HG02642 (cell line): ENCODE results near the gene CDH26.
"Not testable (repeated sequence)": the region's sequence is repeated elsewhere in the genome, so short reads cannot be mapped to it uniquely, and the experiment has no call there.

Experiments
- ATAC-seq: cut with Tn5 transposase; IDR thresholded peaks from one replicate; pipeline ENCODE4 v1.9.1; 2021; ENCODE audit warnings: mild to moderate bottlenecking; ENCODE audit not compliant: unreplicated experiment, poor library complexity

The CDH26 gene

GRCh38 chr20:59940129-59940955 is 17.9 kb upstream of the CDH26 start, which contains the start of the genes FAM217B and PPP1R3D:
Gene FAM217B (plus strand): TSS chr20:59940389. CDS start chr20:59943944, 3,555 bp downstream.
Gene PPP1R3D (minus strand): TSS chr20:59940305. CDS start chr20:59939931, 374 bp downstream.
- peak; percentile 94 for ATAC-seq

GRCh38 chr20:59940956-59941294 is 17.3 kb upstream of the CDH26 start:
- ATAC-seq = no peak

DNA sequence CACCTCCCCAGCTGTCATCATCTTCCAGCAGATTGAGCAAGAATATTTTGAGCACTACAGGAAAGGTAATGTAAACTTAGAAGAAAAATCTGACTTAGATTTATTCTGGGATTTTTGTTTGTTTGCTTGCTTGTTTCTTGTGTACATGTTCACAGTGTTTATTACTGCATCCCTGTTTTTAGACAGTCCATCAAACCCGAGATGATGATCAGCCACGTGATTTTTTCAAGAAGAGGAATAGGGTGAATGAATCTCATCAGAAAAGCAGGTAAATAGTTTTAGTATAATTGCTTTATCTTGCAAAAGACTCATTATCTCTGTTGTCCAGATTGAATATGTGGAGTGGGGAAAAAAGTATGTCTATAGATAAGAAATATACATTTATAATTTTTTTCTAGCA is 16.0 kb upstream of the CDH26 start:
- ATAC-seq = no peak

DNA sequence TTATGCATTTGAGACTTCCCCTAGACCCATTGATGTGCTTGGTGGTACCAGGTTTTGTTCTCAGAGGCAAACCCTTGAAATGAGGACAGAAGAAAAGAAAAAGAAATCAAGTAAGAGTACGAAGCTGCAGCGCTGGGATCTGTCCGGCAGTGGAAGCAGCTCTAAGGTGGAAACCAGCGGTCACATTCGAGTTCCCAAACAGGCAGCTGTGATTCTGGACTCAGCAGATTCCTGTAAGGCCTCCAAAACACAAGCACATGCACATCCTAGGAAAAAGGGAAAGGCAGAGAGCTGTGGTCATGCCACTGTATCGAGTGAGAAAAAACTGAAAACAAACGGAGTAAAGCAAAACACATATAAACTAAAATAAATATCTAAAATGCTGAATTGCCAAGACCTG is 13.5 kb upstream of the CDH26 start:
- ATAC-seq = no peak

DNA sequence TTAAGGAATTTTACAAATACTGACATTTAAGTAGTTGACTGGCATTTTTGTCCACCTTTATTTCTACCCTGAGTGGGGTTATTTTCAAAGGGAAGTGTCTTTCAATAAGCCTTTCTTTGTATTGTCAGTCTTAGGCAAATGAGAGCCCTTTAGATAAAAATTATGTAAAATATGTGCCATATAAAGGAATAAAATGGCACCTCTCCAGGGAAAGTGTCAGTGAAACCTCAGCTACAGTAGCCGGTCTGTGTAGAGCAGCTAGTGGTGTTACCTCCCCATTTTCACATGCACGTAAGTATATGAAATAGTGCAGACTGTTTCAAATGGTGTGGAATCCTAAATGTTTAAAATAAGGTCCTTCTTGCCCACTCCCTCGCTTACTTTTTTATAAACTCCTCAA is 13.0 kb upstream of the CDH26 start:
- ATAC-seq = no peak

DNA sequence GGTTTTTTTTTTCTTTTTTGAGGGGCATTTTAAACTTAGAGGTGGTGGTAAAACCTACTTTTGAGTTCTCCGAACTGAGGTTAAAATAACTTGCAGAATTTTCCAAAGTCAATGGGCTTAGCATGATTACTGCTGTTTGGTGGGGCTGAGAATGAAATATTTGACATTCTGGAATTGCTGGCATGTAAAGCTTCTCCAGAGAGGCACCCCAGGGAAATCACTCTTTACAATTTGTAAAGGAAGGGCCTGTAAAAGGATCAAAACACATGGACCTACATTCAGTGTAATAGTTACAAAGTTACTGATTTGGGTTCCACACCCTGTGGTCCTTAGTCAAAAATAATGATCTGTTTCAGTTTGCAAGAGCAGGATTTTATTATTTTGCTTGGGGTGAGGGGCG is 12.5 kb upstream of the CDH26 start:
- no peak for ATAC-seq

DNA sequence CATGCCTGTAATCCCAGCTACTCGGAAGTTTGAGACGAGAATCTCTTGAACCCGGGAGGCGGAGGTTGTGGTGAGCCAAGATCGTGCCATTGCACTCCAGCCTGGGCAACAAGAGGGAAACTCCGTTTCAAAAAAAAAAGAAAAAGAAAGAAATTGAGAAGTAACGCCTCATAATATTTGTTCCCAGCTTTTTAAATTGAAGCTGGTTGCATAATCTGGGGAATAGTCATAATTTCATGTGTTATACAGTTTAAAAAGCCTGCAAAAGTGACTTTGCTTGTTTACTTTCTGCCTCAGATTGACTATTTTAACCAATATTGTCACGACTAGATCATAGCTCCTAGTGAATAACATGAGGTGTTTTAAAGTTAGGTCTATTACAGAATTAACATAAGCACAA is 10.8 kb upstream of the CDH26 start:
- ATAC-seq = no peak

GRCh38 chr20:59948212-59948611 is 10.0 kb upstream of the CDH26 start:
- no peak for ATAC-seq

- ATAC-seq = no peak
These were observed 9.1 kb upstream of the CDH26 start for GRCh38 chr20:59948828-59949720.

DNA sequence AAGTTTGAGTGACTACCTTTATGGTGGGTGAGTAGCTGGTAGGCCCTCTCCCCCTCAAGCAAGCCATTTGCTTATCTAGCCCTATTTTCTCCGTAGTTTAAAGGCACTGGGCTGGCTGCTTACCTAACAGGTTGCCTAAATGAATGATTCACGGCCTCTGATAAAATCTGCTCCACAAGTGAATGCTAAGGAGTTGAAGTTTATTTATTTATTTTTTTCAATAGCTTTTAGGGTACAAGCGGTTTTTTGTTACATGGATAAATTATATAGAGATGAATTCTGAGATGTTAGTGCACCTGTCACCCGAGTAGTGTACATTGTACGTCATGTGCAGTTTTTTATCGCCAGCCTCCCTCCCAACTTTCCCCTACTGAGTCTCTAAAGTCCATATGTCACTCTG is 8.3 kb upstream of the CDH26 start:
- ATAC-seq = no peak

DNA sequence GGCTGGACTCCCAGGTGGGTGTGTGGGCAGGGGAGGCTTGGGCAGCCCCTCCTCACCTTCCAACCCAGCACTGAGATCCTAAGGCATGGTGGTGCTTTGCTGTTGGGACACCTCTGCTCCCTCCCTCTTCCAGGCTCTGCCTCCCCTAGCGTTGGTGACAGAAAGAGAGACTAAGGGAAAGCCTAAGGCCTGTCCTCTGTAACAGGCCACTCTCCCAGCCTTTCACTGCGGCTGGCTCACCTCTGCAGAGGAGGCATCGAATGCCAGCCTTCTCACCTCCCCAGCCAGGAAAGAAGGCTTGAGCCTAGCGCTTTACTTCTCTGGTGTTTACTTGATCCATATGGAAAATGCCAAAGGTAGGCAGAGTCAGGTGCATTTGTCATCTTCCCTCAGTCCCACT is 3.5 kb upstream of the CDH26 start:
- no peak for ATAC-seq

- ATAC-seq = no peak
These were observed 3.0 kb upstream of the CDH26 start for GRCh38 chr20:59955131-59955796.

DNA sequence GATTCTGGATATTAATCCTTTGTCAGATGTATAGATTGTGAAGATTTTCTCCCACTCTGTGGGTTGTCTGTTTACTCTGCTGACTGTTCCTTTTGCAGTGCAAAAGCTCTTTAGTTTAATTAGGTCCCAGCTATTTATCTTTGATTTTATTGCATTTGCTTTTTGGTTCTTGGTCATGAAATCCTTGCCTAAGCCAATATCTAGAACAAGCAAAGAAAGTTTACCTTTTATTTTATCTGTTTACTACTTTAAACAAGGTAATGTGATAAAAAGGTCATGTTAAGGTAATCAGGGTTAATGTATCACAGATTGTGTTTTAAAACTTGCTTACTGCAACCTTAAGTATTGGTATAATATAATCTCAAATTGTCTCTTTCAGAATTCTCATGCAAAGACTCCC is 655 bp upstream of the CDH26 start:
- ATAC-seq = not testable (repeated sequence)

DNA sequence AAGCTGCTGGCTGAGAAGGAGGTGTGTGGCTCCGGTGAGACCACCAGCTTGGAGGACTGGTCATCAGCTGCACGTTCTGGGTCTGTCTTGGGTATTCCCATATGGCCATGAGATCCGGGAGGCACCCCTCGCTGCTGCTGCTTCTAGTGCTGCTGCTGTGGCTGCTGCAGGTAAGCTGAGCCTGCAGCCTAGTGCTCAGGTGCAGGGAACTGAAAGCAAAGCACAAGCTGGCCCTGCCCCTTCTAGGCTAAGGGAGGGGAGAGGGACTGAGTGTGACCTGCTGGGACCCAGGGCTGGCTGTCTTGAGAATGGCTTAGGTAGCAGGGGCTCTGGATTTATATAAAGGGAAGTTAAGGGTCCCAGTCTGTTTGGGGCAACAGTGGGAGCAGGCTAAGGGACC is 403 bp downstream of the CDH26 start:
- no peak for ATAC-seq

- ATAC-seq = no peak
These were observed 3.2 kb downstream of the CDH26 start for GRCh38 chr20:59961423-59961822.

- ATAC-seq = no peak
These were observed 3.9 kb downstream of the CDH26 start for GRCh38 chr20:59962155-59962554.

DNA sequence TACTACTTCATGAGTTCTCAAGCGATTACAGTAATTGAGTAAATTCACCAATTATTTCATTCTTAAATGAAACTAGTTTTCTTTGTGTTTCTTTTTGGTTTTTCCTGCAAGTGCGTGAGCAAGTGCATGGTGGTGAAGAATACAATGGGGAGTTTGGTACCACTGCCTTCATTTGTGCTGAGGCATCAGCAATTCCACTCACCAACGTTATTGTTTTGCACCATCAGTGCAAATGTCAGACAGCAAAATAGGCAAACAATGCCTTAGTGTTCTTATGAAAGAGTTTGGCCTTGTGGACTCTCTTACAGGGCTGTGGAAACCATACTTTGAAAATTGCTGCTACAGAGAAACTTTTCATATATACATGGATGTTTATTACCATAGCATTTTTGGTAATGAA is 8.2 kb downstream of the CDH26 start:
- no peak for ATAC-seq

- ATAC-seq = no peak
These were observed 13.2 kb downstream of the CDH26 start for GRCh38 chr20:59971428-59971827.

DNA sequence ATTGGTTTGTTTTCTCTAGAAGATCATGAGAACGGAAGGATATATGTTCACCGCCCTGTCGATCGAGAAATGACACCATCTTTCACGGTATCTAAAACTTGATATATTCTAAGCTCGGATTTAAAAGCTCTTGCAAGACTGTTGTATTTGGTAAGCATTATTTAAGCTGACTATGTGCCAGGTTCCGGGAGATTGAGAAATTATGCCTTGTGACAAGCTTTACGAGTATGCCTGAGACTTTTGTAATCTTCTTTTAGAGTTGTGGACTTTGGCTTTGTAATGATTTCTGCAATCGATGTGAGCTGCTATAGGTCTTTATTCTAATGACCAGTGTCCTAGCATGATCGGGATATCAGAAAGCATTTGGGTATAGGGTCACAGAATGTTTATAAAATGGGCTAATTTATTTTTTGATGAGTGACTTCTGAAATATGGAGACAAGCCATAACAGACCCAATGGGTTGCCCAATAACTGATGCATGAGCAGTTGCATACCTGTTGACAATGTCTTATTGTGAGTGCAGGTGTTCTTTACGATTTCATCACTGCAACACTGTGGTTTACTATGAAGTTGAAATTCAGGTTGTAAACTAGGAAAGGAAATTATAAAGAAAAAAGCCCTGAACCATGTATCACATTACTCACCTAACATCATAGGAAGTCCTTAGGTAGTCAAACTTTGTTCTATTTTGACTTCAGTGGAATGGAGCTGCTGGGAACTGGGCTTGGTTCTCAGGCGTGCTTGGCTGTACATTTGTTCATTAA is 14.0 kb downstream of the CDH26 start:
- no peak for ATAC-seq

- ATAC-seq = no peak
These were observed 18.0 kb downstream of the CDH26 start for GRCh38 chr20:59976156-59976782.
